ENCODE data around the gene PRKAG2.
"Not testable (repeated sequence)": the region's sequence is repeated elsewhere in the genome, so short reads cannot be mapped to it uniquely, and the experiment has no call there.

Gene PRKAG2

GRCh38 chr7:151832656-151833055, 44.3 kb downstream of the PRKAG2 start:
- DNase-seq, result no peak

DNA sequence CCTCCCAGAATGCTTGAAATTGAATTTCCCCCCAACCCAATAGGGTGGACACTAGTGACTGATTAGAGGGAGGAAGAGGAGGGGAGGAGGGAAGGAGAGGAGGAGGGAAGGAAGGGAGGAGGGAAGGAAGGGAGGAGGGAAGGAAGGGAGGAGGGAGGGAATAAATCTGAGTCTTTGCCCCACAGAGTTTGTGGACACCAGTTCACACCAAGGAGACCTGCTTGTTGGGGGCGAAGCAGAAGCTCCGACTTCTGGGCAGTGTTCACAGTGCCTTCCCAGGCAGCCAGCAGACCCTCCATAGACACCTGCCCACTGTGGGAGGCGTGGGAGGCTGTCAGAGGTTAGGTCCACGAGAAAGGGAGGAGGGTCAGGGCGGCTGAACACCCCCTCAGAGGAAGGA, 44.8 kb downstream of the PRKAG2 start:
- no peak for DNase-seq

DNA sequence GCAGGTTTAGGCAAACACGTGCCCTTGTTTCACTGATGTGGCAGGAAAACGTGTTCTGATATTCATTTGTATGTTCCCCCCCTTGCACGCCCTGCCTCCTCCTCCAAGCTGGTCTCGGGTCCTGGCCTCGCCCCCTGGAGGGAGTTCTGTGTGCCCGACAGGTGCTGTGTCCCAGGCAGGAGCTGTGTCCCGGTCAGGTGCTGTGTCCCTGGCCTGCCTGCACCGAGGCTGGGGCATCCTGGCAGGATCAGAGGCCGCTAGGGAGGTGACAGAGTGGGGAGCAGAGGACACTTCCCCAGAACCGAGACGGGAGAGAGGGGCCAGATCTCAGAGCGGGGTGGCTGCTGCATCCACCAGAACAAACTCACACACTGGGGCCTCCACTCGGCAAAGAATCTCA, 45.3 kb downstream of the PRKAG2 start:
- no peak for DNase-seq

GRCh38 chr7:151830121-151830830, 46.6 kb downstream of the PRKAG2 start:
- DNase-seq, result no peak

DNA sequence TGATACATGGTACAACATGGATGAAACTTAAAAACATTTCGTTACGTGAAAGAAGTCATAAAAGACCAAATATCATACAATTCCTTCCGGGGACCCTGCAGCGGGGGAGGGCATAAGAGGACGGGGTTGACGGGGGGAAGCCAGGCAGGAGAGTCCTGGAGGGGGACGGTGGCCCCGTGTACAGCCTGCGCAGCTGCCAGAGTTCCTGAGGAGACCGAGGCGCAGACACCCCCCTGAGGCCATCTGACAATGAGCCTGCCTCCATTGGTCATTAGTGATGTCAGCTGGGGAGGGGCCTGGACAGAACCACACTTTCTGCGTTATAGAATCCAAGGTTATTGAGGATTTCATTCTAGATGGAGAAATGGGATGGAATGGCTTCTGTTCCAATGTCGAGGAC, 47.2 kb downstream of the PRKAG2 start:
- DNase-seq, result no peak

DNA sequence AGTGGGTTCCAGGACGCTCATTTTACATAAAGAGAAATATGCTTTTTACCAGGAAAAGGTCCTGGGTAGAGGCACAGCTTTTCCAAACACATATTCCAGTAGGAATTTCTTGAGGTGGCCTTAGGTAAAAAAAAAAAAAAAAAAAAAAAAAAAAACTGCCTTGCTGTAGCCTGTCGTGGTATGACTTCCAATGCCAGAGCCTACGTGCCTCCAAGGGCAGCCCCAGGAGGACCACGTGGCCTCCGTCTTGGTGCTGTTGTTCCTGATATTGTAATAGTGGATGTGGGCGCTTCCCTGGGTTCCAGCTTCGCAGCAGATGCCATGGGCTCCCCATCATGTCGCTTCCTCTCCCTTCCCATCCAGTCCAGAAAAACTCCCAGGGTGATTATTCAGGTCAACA, 49.3 kb downstream of the PRKAG2 start:
- DNase-seq, result no peak

DNA sequence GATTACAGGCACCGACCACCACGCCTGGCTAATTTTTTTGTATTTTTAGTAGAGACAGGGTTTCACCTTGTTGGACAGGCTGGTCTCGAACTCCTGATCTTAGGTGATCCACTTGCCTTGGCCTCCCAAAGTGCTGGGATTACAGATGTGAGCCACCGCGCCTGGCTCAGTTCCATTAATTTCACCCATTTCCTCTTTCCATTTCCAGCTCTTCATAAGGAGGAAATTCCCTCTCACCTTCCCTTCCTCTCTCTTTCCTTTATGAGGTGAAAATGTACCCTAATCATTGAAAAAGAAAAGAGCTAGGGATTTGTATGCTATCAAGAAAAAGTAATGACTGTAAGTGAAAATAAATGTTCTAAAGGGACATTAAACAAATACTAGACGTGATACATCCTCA, 50.6 kb downstream of the PRKAG2 start:
- not testable (repeated sequence) for DNase-seq

DNA sequence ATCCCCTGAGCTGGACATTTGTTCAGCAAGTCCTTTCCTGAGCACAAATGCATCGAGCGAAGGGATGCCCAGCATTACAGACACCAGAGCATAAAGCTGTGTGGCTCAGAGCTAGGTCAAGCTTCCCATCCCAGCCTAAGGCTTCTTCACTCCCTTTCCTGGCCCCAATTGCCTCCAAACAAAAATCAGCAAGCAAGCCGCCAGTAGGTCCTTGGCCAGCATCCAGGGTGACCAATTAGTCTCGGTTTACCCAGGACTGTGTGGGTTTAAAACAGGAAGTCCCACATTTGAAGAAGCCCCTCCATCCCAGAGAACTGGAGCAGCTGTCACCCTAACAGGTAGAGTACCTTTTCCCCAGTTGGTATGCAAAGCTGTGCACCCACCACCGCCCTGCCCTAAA, 51.2 kb downstream of the PRKAG2 start:
- DNase-seq, result no peak

- no peak for DNase-seq
Observed at GRCh38 chr7:151824373-151824933, 52.5 kb downstream of the PRKAG2 start.

DNA sequence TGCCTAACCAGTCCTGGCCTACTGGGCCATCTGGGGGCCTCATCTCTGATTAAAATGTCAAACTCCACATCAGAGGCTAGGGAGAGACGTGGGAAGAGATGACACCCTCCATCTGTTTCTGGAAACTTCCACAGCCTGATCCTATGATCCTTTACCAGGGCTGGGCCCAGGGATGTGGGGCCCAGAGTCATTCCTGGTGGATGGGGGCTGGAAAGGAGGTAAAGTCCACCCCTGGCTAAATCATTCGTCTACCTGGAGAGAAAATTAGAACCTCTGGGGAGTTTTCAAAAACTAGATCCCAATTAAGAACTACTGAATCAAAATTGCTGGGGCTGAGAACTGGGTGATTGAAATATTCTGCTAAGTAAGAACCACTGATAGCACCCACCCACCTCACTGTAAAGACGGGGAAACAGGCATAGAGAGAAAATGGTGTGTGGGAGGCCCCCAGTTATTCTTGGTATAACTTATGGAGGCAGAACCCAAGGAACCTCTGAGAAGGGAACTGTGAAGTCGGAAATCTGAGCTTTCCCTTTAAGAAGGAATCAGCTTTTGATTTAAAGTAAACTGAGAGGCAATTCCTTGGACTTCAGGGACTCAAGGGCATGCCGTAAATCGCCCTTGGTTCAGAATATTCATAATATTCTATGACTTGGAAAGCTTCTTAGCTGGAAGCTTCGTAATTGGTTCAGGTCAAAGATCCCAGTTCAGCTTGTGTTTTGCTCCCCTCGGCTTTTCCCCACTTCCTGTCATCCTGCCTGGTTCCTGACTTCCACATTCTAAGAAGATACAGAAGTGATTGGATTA, 53.1 kb downstream of the PRKAG2 start:
- no peak for DNase-seq

DNA sequence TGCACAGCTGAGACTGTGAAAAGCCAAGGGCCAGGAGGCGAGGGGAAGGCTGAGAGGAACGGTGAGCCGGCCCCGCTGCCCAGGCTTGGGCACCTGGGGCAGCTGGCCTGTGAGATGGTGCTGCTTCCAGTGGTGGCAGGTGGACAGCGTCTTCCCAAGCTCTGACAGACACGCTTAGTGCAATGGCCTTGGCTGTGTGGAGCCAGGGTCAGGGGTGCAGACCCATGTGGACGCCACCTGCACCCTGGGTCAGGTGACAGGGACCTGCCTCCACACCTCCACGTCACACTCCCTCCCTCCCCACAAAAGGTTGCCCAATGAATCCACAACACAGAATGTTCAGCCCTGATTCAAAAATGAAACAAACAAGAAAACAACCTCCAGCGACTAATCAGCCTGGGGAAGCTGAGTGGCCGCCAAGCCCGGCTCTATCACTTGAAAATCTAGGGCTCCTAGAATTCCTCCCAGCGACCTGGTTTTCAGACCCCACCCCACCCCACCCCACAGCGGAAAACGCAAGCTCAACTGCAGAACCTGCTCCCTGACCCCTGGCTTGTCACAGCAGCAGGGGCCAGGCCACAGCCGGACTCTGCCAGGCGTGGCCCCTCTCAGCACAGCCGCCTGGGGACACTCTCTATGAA, 54.3 kb downstream of the PRKAG2 start:
- DNase-seq, result no peak

DNA sequence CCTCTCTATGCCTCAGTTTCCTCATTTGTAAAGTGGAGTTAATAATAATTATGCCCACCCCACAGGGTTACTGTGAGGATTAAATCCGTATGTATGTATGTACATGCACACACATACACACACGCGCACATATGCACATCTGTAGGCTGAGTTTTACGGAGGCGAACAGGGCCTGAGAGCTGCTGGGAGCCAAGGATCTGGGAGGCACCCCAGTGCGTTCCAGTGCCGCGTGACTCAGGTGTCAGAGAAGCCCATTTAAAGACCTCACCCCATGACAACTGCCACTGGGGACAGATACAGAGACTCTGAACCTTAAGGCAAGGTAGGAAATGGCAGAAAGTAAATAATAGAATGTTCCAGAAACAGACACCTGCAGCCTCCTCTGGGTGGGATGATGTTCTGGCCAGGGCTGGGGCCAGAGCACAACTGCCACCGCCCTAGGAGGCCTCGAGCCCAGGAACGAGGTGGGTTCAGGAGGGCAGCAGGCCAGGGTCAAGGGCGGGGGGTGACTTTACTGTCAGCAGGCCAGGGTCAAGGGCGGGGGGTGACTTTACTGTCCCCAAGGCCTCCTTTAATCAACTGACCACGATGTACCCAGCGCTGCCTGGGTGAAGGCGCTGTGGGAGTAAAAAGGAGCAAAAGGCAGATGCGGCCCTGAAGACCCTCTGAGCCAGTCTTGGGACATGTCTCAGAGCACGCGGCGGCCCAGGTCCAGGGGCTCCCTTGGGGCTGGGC, 54.9 kb downstream of the PRKAG2 start:
- DNase-seq, result no peak

DNA sequence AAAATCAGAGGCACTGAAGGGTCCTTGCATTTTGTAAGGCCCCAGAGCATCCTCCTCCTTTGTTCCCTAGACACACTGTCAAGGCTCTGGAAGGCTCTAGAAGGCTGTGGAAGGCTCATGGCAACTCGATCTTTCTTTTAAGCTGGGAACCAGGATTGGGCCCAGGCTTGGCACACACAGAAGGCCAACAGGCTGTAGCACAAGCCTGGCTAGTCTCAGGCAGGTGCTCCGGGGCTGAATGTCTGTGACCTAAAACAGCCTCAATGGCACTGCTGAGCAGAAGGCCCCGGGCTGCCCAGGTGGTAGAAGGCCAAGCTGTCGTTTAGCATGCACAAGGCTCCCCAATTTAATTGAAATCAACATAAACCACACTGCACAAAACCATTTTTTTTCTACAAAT, 55.7 kb downstream of the PRKAG2 start:
- no peak for DNase-seq

- DNase-seq, result no peak
Observed at GRCh38 chr7:151820491-151821105, 56.3 kb downstream of the PRKAG2 start.

DNA sequence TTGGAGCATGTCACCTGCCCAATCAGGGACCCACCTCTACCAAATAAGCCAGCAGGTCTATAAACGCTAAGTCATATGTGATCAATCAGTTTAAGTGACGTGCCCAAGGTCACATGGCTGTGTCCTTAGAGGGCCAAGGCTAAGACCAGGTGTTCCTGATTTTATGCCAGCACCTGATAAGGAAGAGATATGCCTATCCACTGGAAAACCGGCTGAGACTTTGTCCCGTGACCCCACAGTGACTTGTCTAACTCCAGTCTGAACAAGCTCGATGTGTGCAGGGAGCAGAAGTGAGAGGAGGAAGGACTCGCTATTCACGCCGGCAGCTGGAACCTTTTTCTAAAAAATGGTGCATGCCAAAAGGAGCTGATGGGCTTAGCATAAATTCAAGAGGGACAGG, 57.0 kb downstream of the PRKAG2 start:
- DNase-seq, result no peak

- no peak for DNase-seq
Observed at GRCh38 chr7:151818674-151819519, 58.0 kb downstream of the PRKAG2 start.

DNA sequence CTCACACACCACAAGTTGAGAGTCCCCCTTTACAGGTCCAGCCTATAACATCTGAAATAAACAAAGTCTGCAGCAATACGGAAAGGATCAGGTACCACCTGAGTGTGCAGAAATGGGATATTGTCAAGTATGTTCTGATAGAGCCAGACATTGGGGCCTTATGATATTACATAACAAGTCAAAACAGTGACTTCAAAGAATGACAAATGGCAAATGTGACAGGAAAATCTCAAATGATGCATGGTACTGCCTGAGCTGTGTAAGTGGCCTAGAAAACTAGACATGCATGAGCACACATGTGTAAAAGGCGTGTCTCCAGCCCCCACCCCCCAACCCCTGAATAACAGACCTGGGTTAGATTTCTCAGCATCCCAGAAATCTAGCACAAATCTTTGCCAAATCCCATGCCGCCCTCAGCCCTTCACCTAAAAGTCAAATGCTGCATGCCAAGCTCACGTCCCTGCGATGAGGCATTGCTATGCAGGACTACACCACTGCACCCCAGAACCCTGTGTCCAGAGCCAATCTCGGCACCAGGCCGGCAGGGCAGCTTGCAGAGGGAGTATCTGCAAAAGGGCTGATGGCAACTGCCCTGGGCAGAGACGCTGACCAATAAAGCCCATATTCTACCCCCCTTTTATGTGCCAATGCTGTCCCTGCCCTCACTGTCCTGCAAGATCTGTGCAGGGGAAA, 58.8 kb downstream of the PRKAG2 start:
- no peak for DNase-seq

DNA sequence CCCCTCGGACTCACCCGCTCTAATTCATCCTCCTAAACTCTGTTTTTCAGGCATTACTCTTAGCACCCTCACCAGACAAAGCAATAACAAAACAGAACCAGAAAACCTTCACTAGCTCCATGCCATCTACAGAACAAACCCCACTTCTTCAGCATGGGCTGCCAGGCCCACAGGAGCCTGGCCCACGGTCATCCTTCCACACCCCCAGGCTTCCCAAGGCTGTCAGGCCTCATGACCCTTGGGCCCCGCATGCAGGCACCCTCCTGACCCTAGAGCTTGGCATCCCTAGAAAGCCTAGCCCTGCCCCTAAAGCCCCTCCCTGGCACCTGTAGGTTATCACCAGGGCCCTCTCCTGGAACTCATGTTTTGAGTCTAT, 59.6 kb downstream of the PRKAG2 start:
- DNase-seq, result no peak

GRCh38 chr7:151816562-151817314, 60.2 kb downstream of the PRKAG2 start:
- DNase-seq, result no peak

GRCh38 chr7:151815419-151815818, 61.5 kb downstream of the PRKAG2 start:
- DNase-seq, result no peak

Measured in stimulated activated CD4-positive, alpha-beta T cell treated with anti-CD3 and anti-CD28 coated beads, Interleukin-1b, Interleukin-23, amount 100 ng/mL, for 48 hours (primary cell).